LNCAP (cell line): Measurements from ENCODE around the gene CDC14A.

ENCODE experiments used
- CTCF ChIP-seq: fragments of 450-650 bp; IDR thresholded peaks from 2 replicates; pipeline ENCODE4 v1.5.1; 2017; ENCODE audit warnings: mild to moderate bottlenecking

Gene CDC14A

GRCh38 chr1:100392756-100393155 lies 40.5 kb downstream of the CDC14A start:
- no peak for TF ChIP-seq CTCF

DNA sequence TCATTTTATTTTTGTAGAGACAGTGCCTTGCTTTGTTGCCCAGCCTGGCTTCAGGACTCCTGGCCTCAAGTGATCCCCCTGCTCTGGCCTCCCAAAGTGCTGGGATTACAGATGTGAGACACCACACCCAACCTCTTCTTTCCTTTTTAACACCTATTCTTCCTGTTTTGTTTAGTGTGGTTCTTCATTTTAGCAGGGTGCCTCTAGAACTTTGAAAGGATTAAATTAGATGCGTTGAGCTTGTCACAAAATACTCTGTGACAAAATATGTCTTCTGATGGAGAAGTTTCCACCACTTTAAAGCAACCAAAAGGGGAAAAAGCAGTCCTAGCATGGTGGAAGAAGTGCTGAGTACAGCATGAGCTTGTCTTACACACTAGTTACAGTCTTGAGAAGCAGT lies 42.0 kb downstream of the CDC14A start:
- TF ChIP-seq CTCF = no peak

DNA sequence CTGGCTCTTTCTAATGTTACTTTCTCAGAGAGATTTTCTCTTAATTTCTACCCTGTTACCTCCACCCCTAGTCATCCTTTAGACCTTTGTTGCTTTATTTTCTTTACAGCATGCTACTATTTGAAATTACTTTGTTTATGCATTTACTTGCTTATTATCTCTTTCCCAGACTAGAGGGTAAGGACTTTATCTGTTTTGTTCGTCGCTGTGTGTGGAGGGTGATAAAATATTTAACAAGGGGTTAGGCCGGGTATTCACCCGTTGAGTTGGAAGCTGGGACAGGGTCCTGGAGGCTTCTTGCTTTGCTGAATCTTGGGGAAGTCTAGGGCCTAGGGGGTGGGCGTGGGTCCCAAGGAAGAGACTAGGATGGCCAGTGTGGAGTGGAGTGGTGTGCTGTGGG lies 43.6 kb downstream of the CDC14A start:
- no peak for TF ChIP-seq CTCF

- 0 out of 2 replicates have a peak, but pooled peaks have one; percentile 17 for TF ChIP-seq CTCF
These were observed 44.3 kb downstream of the CDC14A start for GRCh38 chr1:100396651-100397050.

GRCh38 chr1:100397681-100398080 lies 45.4 kb downstream of the CDC14A start:
- TF ChIP-seq CTCF = no peak

DNA sequence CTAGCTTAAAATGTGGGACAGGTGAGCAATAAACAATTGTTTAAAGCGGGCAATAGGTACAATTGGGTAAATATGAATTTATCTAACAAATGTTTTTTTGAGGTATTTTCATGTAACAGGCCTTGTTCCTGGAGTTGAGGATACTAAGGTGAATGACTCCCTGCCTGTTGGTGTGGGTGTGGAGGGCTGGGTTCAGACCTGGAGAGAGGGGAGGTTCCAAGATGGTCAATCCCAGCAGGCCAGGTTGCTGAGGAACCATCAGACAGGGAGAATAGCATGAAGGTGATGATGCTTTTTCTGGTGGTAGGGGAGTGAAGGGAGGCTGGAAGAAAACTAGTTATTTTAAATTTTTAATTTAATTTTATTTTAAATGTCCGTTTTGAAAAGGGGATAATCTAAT lies 46.3 kb downstream of the CDC14A start:
- TF ChIP-seq CTCF = no peak

DNA sequence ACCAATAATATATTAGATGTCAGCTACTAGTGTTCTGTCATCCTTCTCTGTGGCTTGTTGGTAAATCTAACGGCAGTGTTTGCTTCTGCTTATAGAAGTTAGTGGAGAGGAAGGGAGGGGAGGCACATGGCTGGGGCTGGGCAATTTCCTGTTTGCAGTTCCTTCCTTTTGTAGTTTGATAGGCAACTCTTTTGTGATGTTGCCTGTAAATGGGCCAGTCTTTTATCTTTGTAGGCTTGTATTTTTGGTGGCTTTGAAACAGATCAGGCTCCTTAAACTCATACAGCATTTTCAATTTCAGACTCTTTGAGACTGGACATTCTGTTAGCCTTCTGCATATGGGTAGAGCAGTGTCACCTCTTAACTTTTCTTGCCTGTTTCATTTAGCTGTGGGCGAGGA lies 48.1 kb downstream of the CDC14A start:
- no peak for TF ChIP-seq CTCF

DNA sequence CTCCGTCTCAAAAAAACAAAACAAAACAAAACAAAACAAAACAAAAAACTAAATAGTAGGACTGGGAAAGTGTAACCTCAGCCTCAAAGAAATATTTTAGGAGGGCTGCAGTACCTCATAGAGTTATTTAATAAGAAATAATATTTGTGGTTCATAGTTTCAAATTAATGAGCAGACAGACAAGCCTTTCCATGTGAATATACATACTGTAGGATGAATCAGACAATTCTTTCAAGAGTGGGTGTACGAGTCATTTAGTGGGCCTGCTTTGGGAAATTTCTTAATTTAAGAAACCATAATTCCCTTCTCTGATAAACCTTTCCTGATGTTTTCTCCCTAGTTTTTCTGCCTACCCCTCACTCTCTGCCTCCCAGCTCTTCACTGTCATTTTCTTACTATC lies 52.5 kb downstream of the CDC14A start:
- TF ChIP-seq CTCF = no peak
